HEK293T (cell line): ENCODE data around the gene MS4A8.

ENCODE experiments used
- BHLHE40 ChIP-seq: fragments of 450-650 bp; IDR thresholded peaks from 2 replicates; pipeline ENCODE4 v1.6.1; 2016; ENCODE audit warnings: mild to moderate bottlenecking, moderate library complexity, borderline replicate concordance
- ELF4 ChIP-seq: fragments of 450-650 bp; IDR thresholded peaks from 2 replicates; pipeline ENCODE4 v1.6.1; 2017; ENCODE audit warnings: antibody characterized with exemption
- FOXA1 ChIP-seq: fragments of 450-650 bp; IDR thresholded peaks from 2 replicates; pipeline ENCODE4 v1.6.1; 2016; ENCODE audit warnings: mild to moderate bottlenecking
- FOXM1 ChIP-seq: fragments of 450-650 bp; IDR thresholded peaks from 2 replicates; pipeline ENCODE4 v1.6.1; 2017; ENCODE audit warnings: mild to moderate bottlenecking, borderline replicate concordance
- HDGF ChIP-seq: fragments of 450-650 bp; IDR thresholded peaks from 2 replicates; pipeline ENCODE4 v1.6.1; 2017; ENCODE audit warnings: antibody characterized with exemption, borderline replicate concordance
- SP1 ChIP-seq: fragments of 450-650 bp; IDR thresholded peaks from 2 replicates; pipeline ENCODE4 v1.6.1; 2017
- TF ChIP-seq, protein P1 (sequence below): fragments of 450-650 bp; IDR thresholded peaks from 2 replicates; pipeline ENCODE4 v1.6.1; 2016

DNA sequence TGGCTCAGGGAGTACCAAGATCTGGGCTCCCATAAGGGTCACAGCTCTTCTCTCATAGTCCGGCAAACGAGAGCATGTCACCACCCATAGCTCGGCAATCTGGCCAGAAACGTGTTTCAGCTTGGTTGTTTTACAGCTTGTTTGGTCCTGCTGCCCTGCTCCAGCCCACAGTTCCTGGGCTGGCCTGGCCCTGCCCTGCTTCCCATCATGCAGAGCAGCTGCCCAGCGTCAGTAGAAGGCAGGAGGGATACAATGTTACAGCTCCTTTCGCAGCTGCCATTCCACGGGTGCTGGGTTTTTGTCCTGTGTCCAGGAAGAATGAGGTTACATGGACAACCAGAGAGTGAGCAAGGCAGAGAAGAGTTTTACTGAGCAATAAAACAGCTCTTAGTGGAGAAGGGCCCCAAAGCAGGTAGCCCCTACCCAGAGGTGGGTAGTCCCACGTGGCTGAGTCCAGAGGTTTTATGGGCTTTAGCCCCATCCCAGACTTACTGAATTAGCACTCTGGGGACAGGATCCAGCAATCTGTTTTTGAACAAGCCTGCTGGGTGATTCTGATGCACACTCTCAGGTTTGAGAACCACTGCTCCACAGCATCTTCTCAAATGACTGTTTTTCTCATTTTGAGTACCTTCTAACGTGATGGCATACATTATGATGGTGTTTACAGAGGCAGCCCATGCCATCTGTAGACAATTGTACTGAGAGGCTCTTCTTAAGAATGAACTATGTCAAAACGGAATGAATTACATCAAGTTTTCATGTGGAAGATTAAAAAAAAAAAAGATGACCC, 19.3 kb downstream of the MS4A8 start:
- TF ChIP-seq BHLHE40 (no peak), SP1 (no peak), ELF4 (no peak), HDGF (no peak), FOXM1 (no peak), FOXA1 (no peak)
- TF ChIP-seq, protein P1, sequence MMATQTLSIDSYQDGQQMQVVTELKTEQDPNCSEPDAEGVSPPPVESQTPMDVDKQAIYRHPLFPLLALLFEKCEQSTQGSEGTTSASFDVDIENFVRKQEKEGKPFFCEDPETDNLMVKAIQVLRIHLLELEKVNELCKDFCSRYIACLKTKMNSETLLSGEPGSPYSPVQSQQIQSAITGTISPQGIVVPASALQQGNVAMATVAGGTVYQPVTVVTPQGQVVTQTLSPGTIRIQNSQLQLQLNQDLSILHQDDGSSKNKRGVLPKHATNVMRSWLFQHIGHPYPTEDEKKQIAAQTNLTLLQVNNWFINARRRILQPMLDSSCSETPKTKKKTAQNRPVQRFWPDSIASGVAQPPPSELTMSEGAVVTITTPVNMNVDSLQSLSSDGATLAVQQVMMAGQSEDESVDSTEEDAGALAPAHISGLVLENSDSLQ, result no peak
